Breast epithelium (tissue), 4 donors: ENCODE data around the gene AKR1D1. TPM values are rescaled to one million over a fixed set of nuclear protein-coding genes. Genes with fewer than 3 reads are reported as not detected.
"Not testable (repeated sequence)": the region's sequence is repeated elsewhere in the genome, so short reads cannot be mapped to it uniquely, and the experiment has no call there.

Experiments used
- DNase-seq, 2 donors: peaks; one replicate each; pipeline ENCODE4 v3.0.0-alpha.2; 2019; ENCODE audit warnings: low spot score in 2 of 2
- H3K27ac ChIP-seq, 2 donors: fragments of 200-600 bp; sonication (generic) in 1 of 2; one replicate each; pipeline ENCODE4 v1.5.1; 2016 to 2019; ENCODE audit warnings: mild to moderate bottlenecking in 1 of 2
- H3K27me3 ChIP-seq, 2 donors: fragments of 200-600 bp; sonication (generic) in 1 of 2; one replicate each; pipeline versions ENCODE4 v1.5.1 to v1.6.0; 2017 to 2019; ENCODE audit warnings: control low read depth in 1 of 2, mild to moderate bottlenecking in 1 of 2
- H3K36me3 ChIP-seq: fragments of 200-600 bp; one replicate; pipeline ENCODE4 v1.5.1; 2019
- H3K4me1 ChIP-seq, 2 donors: fragments of 200-600 bp; sonication (generic); one replicate each; pipeline ENCODE4 v1.5.1; 2016 to 2019; ENCODE audit warnings: control low read depth in 1 of 2
- H3K4me3 ChIP-seq, 3 donors: fragments of 200-600 bp; sonication (generic); 1 replicate in 2 of 3; 2 replicates in 1 of 3; pipeline ENCODE4 v1.5.1; 2016 to 2019; ENCODE audit warnings: mild to moderate bottlenecking in 3 of 3, moderate library complexity in 2 of 3
- H3K9me3 ChIP-seq, 2 donors: fragments of 200-600 bp; sonication (generic) in 1 of 2; one replicate each; pipeline ENCODE4 v1.5.1; 2016 to 2019; ENCODE audit warnings: control low read depth in 1 of 2
- CTCF ChIP-seq, 3 donors: fragments of 450-650 bp; IDR thresholded peaks; one replicate each; pipeline ENCODE4 v1.5.1; 2016 to 2017; ENCODE audit warnings: antibody characterized with exemption in 3 of 3, mild to moderate bottlenecking in 3 of 3, moderate library complexity in 3 of 3
- POLR2A ChIP-seq: fragments of 450-650 bp; IDR thresholded peaks from one replicate; pipeline ENCODE4 v1.6.1; 2016; ENCODE audit warnings: antibody characterized with exemption, mild to moderate bottlenecking, moderate library complexity
- POLR2AphosphoS5 ChIP-seq, 3 donors: sonication (generic); formaldehyde crosslinking; IDR thresholded peaks; one replicate each; pipeline ENCODE4 v1.6.1; 2017; ENCODE audit warnings: antibody characterized with exemption in 3 of 3
- intact Hi-C: fragments of 100-400 bp; cut with DNase I; formaldehyde crosslinking; loops from one replicate; pipeline ENCODE4 v1.15.1; 2023; ENCODE audit warnings: low total_unique reads
- total RNA-seq, 3 donors: library from RNA; depleted of rRNA; stranded (reverse); fragments of >200 nt; gene quantifications; one replicate each; pipeline ENCODE4 v1.1.0, GENCODE V29; 2016

The AKR1D1 gene
- total RNA-seq, 3 donors from 2014 or later = 0.59 TPM; not detected in 2

GRCh38 chr7:138032186-138032585 lies 44.1 kb upstream of the AKR1D1 start:
- no peak overlapping the region for H3K27ac ChIP-seq
- peaks cover 4 to 8% of the 10 kb centered on the region in 2 donors for H3K9me3 ChIP-seq
- H3K4me3 ChIP-seq = no peak overlapping the region
- no peak for DNase-seq
- TF ChIP-seq POLR2A (no peak), POLR2AphosphoS5 (IDR thresholded peaks at IDR 0.05) (no peak), CTCF (IDR thresholded peaks at IDR 0.05) (no peak)
- intact Hi-C loops = no loop called here
- H3K27me3 ChIP-seq = no peaks in the 10 kb centered on the region
- no peaks in the 10 kb centered on the region for H3K36me3 ChIP-seq
- no peaks in the 10 kb centered on the region for H3K4me1 ChIP-seq

- no peak for DNase-seq
- Histone ChIP-seq H3K27me3 (no peaks in the 10 kb centered on the region), H3K4me1 (no peaks in the 10 kb centered on the region), H3K27ac (no peak overlapping the region), H3K9me3 (peaks cover 4 to 8% of the 10 kb centered on the region in 2 donors), H3K36me3 (no peaks in the 10 kb centered on the region), H3K4me3 (no peak overlapping the region)
- intact Hi-C loops = no loop called here
- no peak for TF ChIP-seq POLR2AphosphoS5 (IDR thresholded peaks at IDR 0.05)
- TF ChIP-seq POLR2A = no peak
- TF ChIP-seq CTCF (IDR thresholded peaks at IDR 0.05) = no peak
These were observed 43.5 kb upstream of the AKR1D1 start for GRCh38 chr7:138032770-138033169.

DNA sequence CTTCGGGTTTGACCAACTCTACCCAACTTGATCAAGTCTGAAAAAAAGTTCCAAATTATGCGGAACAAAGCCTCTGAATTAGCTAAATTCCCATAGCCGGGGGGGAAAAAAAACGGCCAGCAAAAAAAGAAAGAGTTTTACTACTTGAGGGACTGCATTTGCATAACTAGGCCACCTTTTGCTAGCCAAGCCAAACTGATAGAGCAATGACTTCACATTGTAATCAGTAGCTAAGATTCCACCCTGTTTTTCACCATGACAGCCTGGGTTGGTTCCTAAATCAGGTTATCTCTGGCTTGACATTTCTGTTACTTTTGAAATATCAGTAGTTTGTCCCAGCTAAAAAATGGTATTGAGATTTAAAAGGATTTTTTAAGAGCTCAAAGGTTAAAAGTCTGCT lies 43.0 kb upstream of the AKR1D1 start:
- no peaks in the 10 kb centered on the region for H3K36me3 ChIP-seq
- no peaks in the 10 kb centered on the region for H3K27me3 ChIP-seq
- no peaks in the 10 kb centered on the region for H3K4me1 ChIP-seq
- no peak overlapping the region for H3K27ac ChIP-seq
- no peak overlapping the region for H3K4me3 ChIP-seq
- TF ChIP-seq CTCF (IDR thresholded peaks at IDR 0.05) = no peak
- no peak for TF ChIP-seq POLR2A
- no peak for TF ChIP-seq POLR2AphosphoS5 (IDR thresholded peaks at IDR 0.05)
- intact Hi-C loops = no loop called here
- H3K9me3 ChIP-seq = peaks cover 4 to 8% of the 10 kb centered on the region in 2 donors
- DNase-seq = no peak

GRCh38 chr7:138036135-138036534 lies 40.1 kb upstream of the AKR1D1 start:
- no peak for DNase-seq
- H3K27me3 ChIP-seq = no peaks in the 10 kb centered on the region
- no peaks in the 10 kb centered on the region for H3K36me3 ChIP-seq
- TF ChIP-seq POLR2AphosphoS5 (IDR thresholded peaks at IDR 0.05) (no peak), POLR2A (no peak), CTCF (IDR thresholded peaks at IDR 0.05) (no peak)
- no peak overlapping the region for H3K27ac ChIP-seq
- peaks cover 4 to 8% of the 10 kb centered on the region in 2 donors for H3K9me3 ChIP-seq
- no peaks in the 10 kb centered on the region for H3K4me1 ChIP-seq
- intact Hi-C loops = no loop called here
- H3K4me3 ChIP-seq = no peak overlapping the region

DNA sequence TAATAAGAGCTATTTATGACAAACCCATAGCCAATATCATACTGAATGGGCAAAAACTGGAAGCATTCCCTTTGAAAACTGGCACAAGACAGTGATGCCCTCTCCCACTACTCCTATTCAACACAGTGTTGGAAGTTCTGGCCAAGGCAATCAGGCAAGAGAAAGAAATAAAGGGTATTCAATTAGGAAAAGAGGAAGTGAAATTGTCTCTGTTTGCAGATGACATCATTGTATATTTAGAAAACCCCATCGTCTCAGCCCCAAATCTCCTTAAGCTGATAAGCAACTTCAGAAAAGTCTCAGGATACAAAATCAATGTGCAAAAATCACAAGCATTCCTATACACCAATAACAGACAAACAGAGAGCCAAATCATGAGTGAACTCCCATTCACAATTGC lies 36.2 kb upstream of the AKR1D1 start:
- DNase-seq, H3K36me3 ChIP-seq, intact Hi-C loops, H3K4me3 ChIP-seq, H3K27ac ChIP-seq, H3K27me3 ChIP-seq, H3K9me3 ChIP-seq, H3K4me1 ChIP-seq: not testable (repeated sequence)

- Histone ChIP-seq H3K27ac (no peak overlapping the region), H3K4me3 (no peak overlapping the region), H3K36me3 (no peaks in the 10 kb centered on the region), H3K9me3 (no peaks in the 10 kb centered on the region), H3K27me3 (no peaks in the 10 kb centered on the region), H3K4me1 (no peaks in the 10 kb centered on the region)
- DNase-seq = no peak
- TF ChIP-seq POLR2AphosphoS5 (IDR thresholded peaks at IDR 0.05) (no peak), POLR2A (no peak), CTCF (IDR thresholded peaks at IDR 0.05) (no peak)
- intact Hi-C loops = no loop called here
These were observed 31.4 kb upstream of the AKR1D1 start for GRCh38 chr7:138044897-138045296.
